Adipocyte (in vitro differentiated cells): Measurements from ENCODE around the gene NR1I3.

Experiments used
- DNase-seq: peaks from one replicate; pipeline ENCODE4 v3.0.0-alpha.2; 2015; ENCODE audit warnings: low read depth
- H3K27me3 ChIP-seq: replicated peaks from 2 replicates; pipeline ENCODE4 v1.7.0; 2013; ENCODE audit warnings: mild to moderate bottlenecking, low read length, moderate library complexity; ENCODE audit not compliant: control insufficient read depth, insufficient read depth
- H3K36me3 ChIP-seq: 2 replicates; pipeline ENCODE4 v1.7.0; 2013; ENCODE audit warnings: low read length, mild to moderate bottlenecking, moderate library complexity; ENCODE audit not compliant: control insufficient read depth, insufficient read depth, severe bottlenecking
- H3K4me1 ChIP-seq: 2 replicates; pipeline ENCODE4 v1.7.0; 2013; ENCODE audit warnings: mild to moderate bottlenecking, low read length, moderate library complexity; ENCODE audit not compliant: control insufficient read depth, insufficient read depth
- H3K4me3 ChIP-seq: 2 replicates; pipeline ENCODE4 v1.7.0; 2013; ENCODE audit warnings: mild to moderate bottlenecking, low read length, moderate library complexity
- H3K9ac ChIP-seq: 2 replicates; pipeline ENCODE4 v1.7.0; 2013; ENCODE audit warnings: mild to moderate bottlenecking, low read length, moderate library complexity
- H3K9me3 ChIP-seq: 2 replicates; pipeline ENCODE4 v1.7.0; 2013; ENCODE audit warnings: mild to moderate bottlenecking, low read length, moderate library complexity; ENCODE audit not compliant: control insufficient read depth

Gene NR1I3

DNA sequence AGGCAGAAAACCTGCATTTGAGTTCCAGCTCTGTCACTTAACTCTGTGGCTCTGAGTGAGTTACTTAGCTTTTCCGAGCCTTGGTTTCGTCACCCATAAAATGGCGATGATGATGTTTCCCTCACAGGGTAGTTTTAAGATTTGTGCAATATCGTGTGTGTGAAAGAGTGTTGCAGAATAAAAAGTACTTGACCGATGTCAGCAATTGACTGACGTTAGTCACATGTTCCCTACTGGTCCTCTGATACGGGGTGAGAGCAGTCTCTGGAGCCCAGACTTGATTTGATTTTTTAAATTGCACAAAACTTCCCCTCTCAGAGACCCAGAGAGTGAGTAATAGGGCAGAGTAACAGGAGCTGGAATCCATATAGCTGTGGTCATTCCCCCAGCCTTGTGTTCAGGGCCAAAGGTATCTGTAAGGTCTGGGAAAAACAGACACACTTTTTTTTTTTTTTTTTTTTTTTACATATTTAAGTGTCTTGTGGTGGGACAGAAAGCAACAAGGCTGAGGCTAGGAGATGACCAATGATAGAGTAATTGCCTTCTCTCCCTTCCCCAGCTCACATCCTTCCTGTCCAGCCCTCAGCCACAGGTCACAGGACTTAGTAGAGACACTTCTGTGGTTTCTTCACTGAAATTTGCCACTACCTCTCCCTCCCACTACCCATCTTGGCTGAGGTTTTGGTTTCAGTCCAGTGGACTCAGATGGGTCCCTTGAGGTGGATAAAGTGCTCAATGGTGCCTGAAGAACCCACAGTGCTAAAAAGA, 20.9 kb downstream of the NR1I3 start:
- peak overlapping the region; percentile 42 for H3K4me3 ChIP-seq
- H3K36me3 ChIP-seq = peaks cover 32% of the 10 kb centered on the region
- DNase-seq = peak; percentile 50
- no peaks in the 10 kb centered on the region for H3K27me3 ChIP-seq
- H3K4me1 ChIP-seq = peaks cover 40% of the 10 kb centered on the region
- H3K9ac ChIP-seq = peak overlapping the region; percentile 88
- no peaks in the 10 kb centered on the region for H3K9me3 ChIP-seq

DNA sequence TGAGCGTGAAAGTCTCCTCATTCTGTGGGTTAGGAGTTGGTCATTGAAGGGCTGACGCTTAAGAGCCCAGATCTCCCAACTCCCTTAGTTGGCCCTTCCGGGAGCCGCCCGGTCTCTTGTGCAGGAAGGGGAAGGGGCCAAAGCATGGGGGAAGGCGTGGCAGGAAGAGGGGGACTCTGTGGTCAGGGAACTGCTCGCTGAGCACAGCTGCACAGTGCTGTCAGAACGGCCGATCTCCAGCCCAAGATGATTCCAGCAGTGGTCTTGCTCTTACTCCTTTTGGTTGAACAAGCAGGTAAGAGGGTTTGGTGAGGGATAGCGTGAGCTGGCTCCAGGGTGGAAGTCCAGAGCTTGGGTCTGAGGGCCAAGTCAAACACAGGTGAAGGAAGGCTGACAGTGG, 22.9 kb downstream of the NR1I3 start, which contains the start of gene FCER1G:
TSS of gene FCER1G (plus strand) at position 220 of the 400 bp plus-strand sequence. CDS start at position 247, 27 bp downstream.
- Histone ChIP-seq H3K36me3 (peaks cover 52% of the 10 kb centered on the region), H3K27me3 (no peaks in the 10 kb centered on the region), H3K9ac (peak within 1 kb of the TSS; percentile 24), H3K4me3 (no peak within 1 kb of the TSS), H3K4me1 (peaks cover 37% of the 10 kb centered on the region), H3K9me3 (no peaks in the 10 kb centered on the region)
- DNase-seq = no peak

DNA sequence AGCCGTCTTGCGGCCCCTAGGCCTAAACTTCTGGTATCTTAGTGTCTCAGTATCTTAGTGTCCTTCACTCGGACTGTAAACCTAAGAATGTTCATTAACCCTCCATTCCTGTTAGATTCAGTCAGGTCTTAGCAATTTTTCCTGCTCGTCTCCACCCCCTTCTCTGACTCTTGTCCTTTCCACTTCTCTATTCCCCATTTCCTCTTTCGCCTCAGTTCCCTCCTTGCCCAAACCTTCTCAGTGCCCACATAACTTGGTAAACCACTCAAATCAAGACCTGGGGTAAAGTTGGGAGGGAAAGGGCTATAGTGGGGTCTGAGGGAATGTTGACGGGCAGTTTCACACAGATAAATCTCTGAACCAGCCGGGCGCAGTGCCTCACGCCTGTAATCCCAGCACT, 23.6 kb downstream of the NR1I3 start:
- Histone ChIP-seq H3K4me3 (no peak overlapping the region), H3K4me1 (peaks cover 36% of the 10 kb centered on the region), H3K36me3 (peaks cover 58% of the 10 kb centered on the region), H3K9me3 (no peaks in the 10 kb centered on the region), H3K9ac (no peak overlapping the region), H3K27me3 (no peaks in the 10 kb centered on the region)
- DNase-seq = no peak

DNA sequence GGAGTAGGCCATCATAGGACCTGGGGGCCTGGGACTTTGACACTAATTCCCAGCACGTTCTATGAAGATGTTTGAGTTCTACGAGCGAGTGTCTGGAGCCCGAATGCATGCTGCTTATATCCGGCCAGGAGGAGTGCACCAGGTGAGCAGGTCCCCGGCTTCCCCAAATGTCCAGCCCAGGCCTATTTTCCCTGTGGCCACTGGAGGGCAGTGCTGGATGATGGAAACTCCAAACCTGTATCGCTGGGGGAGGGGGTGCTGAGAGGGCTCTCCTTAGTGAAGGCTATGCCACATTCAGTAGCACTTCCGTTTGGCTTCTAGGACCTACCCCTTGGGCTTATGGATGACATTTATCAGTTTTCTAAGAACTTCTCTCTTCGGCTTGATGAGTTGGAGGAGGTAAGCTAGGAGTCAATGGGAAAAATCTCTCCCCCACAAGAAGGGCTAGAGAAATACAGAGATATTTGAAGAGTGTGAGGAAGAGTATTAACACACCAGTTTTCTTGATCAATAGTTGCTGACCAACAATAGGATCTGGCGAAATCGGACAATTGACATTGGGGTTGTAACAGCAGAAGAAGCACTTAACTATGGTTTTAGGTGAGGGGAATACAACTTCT, 28.1 kb downstream of the NR1I3 start:
- Histone ChIP-seq H3K4me3 (no peak overlapping the region), H3K4me1 (peaks cover 17% of the 10 kb centered on the region), H3K27me3 (no peaks in the 10 kb centered on the region), H3K9me3 (no peaks in the 10 kb centered on the region), H3K36me3 (peaks cover 73% of the 10 kb centered on the region), H3K9ac (no peak overlapping the region)
- peak; percentile 92 for DNase-seq

DNA sequence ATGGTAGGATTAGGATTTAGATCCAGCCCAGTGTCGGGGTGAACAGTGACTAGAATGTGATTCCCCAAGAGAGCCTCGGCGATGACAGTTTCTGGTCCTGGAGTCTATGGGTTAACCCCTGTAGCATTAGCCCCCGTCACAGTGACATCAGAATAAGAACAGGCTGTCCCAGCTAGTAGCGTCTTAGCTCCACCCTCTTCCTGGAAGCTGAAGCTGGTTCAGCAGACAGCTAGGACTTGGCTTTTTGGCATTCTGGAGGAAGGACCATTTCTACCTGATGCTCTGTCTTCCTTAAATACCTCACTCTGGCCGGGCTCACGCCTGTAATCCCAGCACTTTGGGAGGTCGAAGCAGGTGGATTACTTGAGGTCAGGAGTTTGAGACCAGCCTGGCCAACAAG, 30.8 kb downstream of the NR1I3 start:
- H3K27me3 ChIP-seq = no peaks in the 10 kb centered on the region
- peaks cover 36% of the 10 kb centered on the region for H3K4me1 ChIP-seq
- DNase-seq = no peak
- H3K36me3 ChIP-seq = peaks cover 59% of the 10 kb centered on the region
- no peaks in the 10 kb centered on the region for H3K9me3 ChIP-seq
- no peak overlapping the region for H3K4me3 ChIP-seq
- peak overlapping the region; percentile 1 for H3K9ac ChIP-seq

DNA sequence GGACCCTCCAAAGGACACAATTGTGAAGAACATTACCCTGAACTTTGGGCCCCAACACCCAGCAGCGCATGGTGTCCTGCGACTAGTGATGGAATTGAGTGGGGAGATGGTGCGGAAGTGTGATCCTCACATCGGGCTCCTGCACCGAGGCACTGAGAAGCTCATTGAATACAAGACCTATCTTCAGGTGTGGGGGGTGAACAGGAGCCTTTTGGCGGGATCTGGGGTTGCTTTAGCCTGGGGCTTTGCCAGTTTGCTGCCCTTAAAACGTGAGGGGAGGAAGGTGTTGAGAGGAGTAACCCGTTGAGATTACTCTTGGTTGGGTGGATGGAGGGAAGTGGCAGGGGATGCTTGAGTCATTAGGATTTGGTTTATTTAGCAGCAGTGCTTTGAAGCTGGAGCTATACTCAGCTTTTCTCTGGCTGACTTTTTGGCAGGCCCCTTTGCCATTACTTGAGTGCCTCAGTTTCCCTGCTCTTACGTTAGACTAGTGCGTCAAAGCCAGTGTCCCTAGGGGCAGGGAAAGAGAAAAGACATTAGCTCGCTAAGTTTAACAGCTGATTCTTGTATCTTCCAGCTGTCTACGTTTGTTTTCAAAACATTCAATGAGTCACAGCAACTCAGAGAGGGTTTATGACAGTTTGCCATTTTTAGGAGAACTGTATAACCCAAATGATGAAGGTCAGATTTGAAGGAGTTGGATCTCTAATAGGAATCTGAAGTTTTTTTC, 31.4 kb downstream of the NR1I3 start:
- peaks cover 53% of the 10 kb centered on the region for H3K36me3 ChIP-seq
- H3K4me1 ChIP-seq = peaks cover 38% of the 10 kb centered on the region

DNA sequence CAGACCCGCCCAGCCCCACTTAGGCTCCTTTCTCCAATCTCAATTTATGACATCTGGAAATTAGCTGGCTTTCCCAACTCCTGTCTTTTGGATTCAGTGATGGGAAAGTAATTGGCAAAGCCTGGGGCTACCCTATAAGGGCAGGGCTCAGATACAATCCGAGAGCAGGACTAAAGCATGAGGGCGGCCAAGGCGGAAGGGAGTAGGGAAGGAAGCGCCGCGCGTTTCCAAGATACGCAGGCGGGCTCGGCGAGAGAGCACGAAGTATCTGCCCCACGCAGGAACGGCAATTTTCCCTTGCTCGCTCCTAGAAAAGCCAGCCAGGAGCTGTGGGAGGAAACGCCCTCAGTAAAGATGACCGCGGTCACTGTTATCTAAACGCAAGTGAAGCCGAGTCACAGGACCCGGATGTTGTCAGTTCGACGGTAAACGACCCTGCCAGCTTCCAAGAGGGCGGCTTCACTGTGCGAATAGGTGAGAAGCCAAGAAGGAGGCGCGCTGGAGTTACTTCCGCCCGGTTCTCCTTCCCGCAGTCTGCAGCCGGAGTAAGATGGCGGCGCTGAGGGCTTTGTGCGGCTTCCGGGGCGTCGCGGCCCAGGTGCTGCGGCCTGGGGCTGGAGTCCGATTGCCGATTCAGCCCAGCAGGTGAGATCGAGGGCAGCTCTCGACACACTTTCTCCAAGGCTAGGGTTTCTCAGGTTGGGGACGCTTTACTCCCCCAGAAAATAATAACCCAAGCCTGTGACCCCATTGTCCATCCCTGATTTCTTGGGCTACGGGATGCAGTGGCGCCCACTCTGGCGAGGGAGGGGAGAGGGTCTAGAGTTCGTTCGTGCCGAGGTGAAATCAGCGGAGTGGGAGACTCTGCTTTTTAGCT, 35.9 kb downstream of the NR1I3 start, which contains the start of gene NDUFS2:
TSS of gene NDUFS2 (plus strand) at position 532 of the 877 bp plus-strand sequence. CDS start at position 551, 19 bp downstream.
- H3K9ac ChIP-seq = peak within 1 kb of the TSS; percentile 98
- H3K9me3 ChIP-seq = no peaks in the 10 kb centered on the region
- DNase-seq = peak; percentile 100
- no peaks in the 10 kb centered on the region for H3K27me3 ChIP-seq
- peaks cover 79% of the 10 kb centered on the region for H3K4me1 ChIP-seq
- H3K4me3 ChIP-seq = peak within 1 kb of the TSS; percentile 94
- peaks cover 22% of the 10 kb centered on the region for H3K36me3 ChIP-seq

More for the DNA sequence above, 31.4 kb downstream of the NR1I3 start:
- H3K27me3 ChIP-seq = no peaks in the 10 kb centered on the region
- H3K9ac ChIP-seq = peak overlapping the region; percentile 1
- peak; percentile 15 for DNase-seq
- no peak overlapping the region for H3K4me3 ChIP-seq
- H3K9me3 ChIP-seq = no peaks in the 10 kb centered on the region

DNA sequence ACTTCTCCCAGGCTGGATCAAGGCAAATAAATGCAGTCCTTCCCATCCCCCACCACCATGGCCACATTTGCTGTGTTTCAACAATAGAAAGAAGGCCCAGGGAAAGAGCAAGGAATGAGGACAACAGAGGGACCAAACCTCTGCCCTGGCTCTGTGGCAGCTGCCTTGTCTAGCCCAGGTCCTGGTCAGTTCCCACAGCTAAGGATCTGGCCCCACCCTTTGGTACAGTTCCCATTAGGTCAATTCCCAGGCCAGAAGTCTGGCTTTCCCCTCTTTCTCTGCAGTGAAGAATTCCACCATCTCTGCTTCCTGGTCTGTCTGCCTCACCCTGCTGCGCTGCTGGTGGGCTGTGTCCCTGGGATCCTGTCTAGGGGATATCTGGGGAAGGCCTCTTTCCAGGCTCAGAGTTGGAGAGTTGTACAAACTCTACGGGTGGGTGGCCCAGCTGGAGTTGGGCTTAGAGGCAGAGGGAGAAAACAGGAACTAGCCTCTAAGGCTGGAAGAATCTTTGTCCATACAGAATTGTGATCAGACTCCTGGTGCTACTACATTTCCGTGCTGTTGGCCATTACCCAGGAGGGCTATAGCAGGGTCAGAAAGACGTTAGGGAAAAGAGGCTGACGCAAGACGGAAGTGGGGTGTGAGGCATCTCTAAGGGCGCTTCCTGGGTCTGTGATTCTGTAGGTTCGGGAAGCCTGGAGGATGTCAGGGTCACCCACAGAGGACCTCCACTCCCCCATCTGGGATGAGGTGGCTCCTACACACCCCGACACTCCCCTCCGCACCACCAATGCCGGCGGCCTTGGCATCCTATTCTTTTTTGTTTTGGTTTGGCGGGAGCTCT, 36.8 kb downstream of the NR1I3 start:
- Histone ChIP-seq H3K4me1 (peaks cover 79% of the 10 kb centered on the region), H3K9ac (peak overlapping the region; percentile 98), H3K9me3 (no peaks in the 10 kb centered on the region), H3K27me3 (no peaks in the 10 kb centered on the region), H3K36me3 (peaks cover 17% of the 10 kb centered on the region), H3K4me3 (peak overlapping the region; percentile 94)
- peak; percentile 46 for DNase-seq

DNA sequence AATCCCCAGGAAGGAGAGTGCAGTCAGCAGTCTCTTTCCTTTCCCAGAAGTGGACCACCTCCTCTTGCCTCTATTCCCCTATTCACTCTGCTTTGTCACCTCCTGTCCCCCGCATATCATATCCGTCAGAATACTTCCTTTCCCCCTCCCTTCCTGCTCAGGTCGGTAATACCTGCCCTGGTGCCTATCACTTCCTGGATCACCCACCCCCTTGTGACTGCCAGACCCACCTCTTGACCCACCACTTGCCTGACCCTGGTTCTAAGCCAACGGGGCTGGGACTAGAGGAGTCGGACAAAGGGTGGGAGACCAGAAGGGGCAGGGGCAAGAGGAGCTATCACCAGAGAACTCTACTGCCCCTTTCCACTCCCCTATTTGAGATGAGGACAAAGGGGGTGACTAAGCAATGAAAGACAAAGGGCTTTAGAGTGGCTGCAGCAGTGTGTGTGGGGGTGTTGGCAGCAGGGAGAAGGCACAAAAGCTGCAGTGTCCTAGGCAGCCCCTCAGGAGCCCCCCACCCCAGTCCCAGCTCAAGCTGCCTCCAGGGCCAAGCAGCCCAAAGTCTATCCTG, 37.5 kb downstream of the NR1I3 start:
- Histone ChIP-seq H3K4me1 (peaks cover 86% of the 10 kb centered on the region), H3K9me3 (no peaks in the 10 kb centered on the region), H3K27me3 (no peaks in the 10 kb centered on the region), H3K4me3 (peak overlapping the region; percentile 94), H3K9ac (peak overlapping the region; percentile 98), H3K36me3 (peaks cover 15% of the 10 kb centered on the region)
- DNase-seq = no peak
